Measurements from ENCODE around the gene GIT1. TPM values are rescaled to one million over a fixed set of nuclear protein-coding genes. Genes with fewer than 3 reads are reported as not detected.

The GIT1 gene, protein sequence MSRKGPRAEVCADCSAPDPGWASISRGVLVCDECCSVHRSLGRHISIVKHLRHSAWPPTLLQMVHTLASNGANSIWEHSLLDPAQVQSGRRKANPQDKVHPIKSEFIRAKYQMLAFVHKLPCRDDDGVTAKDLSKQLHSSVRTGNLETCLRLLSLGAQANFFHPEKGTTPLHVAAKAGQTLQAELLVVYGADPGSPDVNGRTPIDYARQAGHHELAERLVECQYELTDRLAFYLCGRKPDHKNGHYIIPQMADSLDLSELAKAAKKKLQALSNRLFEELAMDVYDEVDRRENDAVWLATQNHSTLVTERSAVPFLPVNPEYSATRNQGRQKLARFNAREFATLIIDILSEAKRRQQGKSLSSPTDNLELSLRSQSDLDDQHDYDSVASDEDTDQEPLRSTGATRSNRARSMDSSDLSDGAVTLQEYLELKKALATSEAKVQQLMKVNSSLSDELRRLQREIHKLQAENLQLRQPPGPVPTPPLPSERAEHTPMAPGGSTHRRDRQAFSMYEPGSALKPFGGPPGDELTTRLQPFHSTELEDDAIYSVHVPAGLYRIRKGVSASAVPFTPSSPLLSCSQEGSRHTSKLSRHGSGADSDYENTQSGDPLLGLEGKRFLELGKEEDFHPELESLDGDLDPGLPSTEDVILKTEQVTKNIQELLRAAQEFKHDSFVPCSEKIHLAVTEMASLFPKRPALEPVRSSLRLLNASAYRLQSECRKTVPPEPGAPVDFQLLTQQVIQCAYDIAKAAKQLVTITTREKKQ
- polyA plus RNA-seq (2012; rRNA removed): 39.4 and 42.9 TPM in 2 replicates
- polyA plus RNA-seq (2012; cell fraction: cytosol; rRNA removed): 21.6 and 27.8 TPM in 2 replicates
- 92.1 and 131 TPM in 2 replicates for polyA plus RNA-seq (2012; cell fraction: nucleus; rRNA removed)

DNA sequence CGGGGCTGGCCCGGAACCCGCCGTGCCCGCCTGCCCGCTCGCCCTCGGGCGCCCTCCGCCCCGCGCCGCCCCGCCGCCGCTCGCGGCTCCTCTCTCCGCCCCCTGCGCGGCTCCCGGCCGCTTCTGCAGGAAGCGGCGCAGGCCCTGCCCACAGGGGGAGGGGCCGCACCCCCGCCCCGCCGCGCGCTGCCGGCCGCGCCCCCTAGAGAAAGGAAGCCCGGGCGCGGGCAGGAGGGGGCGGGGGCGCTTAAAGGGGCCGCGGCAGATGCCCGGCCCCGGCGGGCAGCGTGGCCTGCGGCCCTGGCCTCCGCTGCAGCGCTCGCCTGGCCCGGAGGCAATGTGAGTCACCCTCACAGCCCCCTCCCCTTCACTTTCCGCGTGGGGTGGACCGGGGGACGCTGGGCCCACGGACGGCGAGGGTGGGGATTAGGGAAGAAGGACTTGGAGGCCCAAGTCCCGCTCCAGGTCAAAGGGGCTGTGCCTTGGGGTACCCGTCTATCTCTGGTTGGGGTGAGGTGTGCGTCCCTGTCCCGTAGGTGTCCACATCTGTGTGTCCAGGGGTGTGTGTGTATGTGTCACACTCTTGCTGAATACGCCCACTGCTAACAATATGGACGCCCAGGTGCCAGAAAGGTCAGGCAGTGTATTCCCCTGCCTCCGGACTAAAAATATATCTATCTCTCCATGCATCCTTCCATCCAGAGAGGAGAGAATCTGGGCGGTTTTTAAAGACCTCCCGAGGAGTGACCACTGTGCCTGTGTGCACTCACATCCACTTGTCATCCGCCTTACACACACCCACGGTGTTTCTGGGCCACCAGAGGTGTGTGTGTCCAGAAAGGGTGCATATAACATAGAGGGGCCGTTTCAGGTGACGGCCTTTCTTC is at the start of gene GIT1:
Gene GIT1 (minus strand): TSS at position 125 of the 887 bp plus-strand sequence. CDS start 270 bp downstream, outside the sequence.
- POLR2A ChIA-PET: no interaction called here
- peaks cover 46% of the 10 kb centered on the region for H3K79me2 ChIP-seq (ENCODE audit: insufficient read depth)
- H3K27me3 ChIP-seq (ENCODE audit: insufficient read depth): no peaks in the 10 kb centered on the region
- peaks cover 41% of the 10 kb centered on the region for H4K20me1 ChIP-seq (ENCODE audit: insufficient read depth)
- H3K4me3 ChIP-seq (ENCODE audit: low read depth in 2 of 2, low read length in 1 of 2): peak within 1 kb of the TSS; percentile 89 to 91
- H3K9me2 ChIP-seq: no peaks in the 10 kb centered on the region
- peak within 1 kb of the TSS; percentile 80 for H3K9ac ChIP-seq
- peak; percentile 98 for DNase-seq
- H3K9me3 ChIP-seq: no peaks in the 10 kb centered on the region
- H3F3A ChIP-seq (replicated peaks; ENCODE audit: insufficient read depth): peaks cover 29% of the 10 kb centered on the region
- no peaks in the 10 kb centered on the region for H3K36me3 ChIP-seq (replicated peaks in 1 of 2; ENCODE audit: control insufficient read depth in 1 of 2, insufficient read depth in 2 of 2, low read length in 1 of 2)
- H3K4me1 ChIP-seq (ENCODE audit: control insufficient read depth in 1 of 2, insufficient read depth in 2 of 2, low read depth in 1 of 2, low read length in 1 of 2): peaks cover 41 to 65% of the 10 kb centered on the region in 2 experiments
- H3K4me2 ChIP-seq: peak within 1 kb of the TSS; percentile 99
- WGBS (ENCODE audit: low lambda C conversion rate): 30% methylated on average over 18 of the region's 70 CpGs
- peak within 1 kb of the TSS; percentile 64 to 91 for H3K27ac ChIP-seq (ENCODE audit: low read depth in 2 of 2, low read length in 1 of 2)
- CTCF ChIA-PET: interaction anchor here (1.2 to 12.7 kb wide), 6 partner anchors 10 to 342 kb away, joined by 3 to 166 read pairs (median 12); partner anchors contain the start of genes ABHD15 and TP53I13
- peak within 1 kb of the TSS; percentile 91; the same call in 1 of the 2 replicates for H2AFZ ChIP-seq (ENCODE audit: low read depth)
- TF ChIP-seq RXRA (IDR thresholded peaks at IDR 0.05; ENCODE audit: borderline replicate concordance, low read depth) (no peak), GATA2 (CRISPR knock-in tag; IDR thresholded peaks at IDR 0.05) (no peak), MEF2A (IDR thresholded peaks at IDR 0.05; ENCODE audit: borderline replicate concordance, low read depth) (no peak), SMC3 (IDR thresholded peaks at IDR 0.05; ENCODE audit: low read depth, low read length) (no peak), CHD2 (IDR thresholded peaks at IDR 0.05; ENCODE audit: low read length, partially characterized antibody) (peak; percentile 51), ELF1 (IDR thresholded peaks at IDR 0.05) (no peak), EZH2phosphoT487 (IDR thresholded peaks at IDR 0.05; ENCODE audit: borderline replicate concordance, low read depth) (no peak), RCOR1 (IDR thresholded peaks at IDR 0.05; ENCODE audit: low read length) (no peak), FOXJ3 (CRISPR knock-in tag; IDR thresholded peaks at IDR 0.05) (no peak), TCF12 (IDR thresholded peaks at IDR 0.05) (no peak), SIN3A (IDR thresholded peaks at IDR 0.05; ENCODE audit: borderline replicate concordance, low read depth, low read length) (no peak), POLR2AphosphoS5 (IDR thresholded peaks at IDR 0.05; ENCODE audit: low read depth, low read length) (no peak; the same call in 1 of the 2 replicates), NRF1 (IDR thresholded peaks at IDR 0.05; ENCODE audit: low read depth, low read length) (peak; percentile 82), FOSL2 (IDR thresholded peaks at IDR 0.05; ENCODE audit: borderline replicate concordance, low read depth) (no peak), NFIC (IDR thresholded peaks at IDR 0.05; ENCODE audit: borderline replicate concordance) (no peak), TEAD4 (IDR thresholded peaks at IDR 0.05; ENCODE audit: borderline replicate concordance, insufficient read depth) (no peak), RFX5 (IDR thresholded peaks at IDR 0.05; ENCODE audit: low read length) (no peak), YY1 (IDR thresholded peaks at IDR 0.05; ENCODE audit: low read depth) (no peak)
- TF ChIP-seq, protein P1, sequence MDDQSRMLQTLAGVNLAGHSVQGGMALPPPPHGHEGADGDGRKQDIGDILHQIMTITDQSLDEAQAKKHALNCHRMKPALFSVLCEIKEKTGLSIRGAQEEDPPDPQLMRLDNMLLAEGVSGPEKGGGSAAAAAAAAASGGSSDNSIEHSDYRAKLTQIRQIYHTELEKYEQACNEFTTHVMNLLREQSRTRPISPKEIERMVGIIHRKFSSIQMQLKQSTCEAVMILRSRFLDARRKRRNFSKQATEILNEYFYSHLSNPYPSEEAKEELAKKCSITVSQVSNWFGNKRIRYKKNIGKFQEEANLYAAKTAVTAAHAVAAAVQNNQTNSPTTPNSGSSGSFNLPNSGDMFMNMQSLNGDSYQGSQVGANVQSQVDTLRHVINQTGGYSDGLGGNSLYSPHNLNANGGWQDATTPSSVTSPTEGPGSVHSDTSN (IDR thresholded peaks at IDR 0.05): no peak
- TF ChIP-seq, protein P2, sequence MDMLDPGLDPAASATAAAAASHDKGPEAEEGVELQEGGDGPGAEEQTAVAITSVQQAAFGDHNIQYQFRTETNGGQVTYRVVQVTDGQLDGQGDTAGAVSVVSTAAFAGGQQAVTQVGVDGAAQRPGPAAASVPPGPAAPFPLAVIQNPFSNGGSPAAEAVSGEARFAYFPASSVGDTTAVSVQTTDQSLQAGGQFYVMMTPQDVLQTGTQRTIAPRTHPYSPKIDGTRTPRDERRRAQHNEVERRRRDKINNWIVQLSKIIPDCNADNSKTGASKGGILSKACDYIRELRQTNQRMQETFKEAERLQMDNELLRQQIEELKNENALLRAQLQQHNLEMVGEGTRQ (IDR thresholded peaks at IDR 0.05; ENCODE audit: borderline replicate concordance, low read depth, low read length): no peak
- TF ChIP-seq, protein P3, sequence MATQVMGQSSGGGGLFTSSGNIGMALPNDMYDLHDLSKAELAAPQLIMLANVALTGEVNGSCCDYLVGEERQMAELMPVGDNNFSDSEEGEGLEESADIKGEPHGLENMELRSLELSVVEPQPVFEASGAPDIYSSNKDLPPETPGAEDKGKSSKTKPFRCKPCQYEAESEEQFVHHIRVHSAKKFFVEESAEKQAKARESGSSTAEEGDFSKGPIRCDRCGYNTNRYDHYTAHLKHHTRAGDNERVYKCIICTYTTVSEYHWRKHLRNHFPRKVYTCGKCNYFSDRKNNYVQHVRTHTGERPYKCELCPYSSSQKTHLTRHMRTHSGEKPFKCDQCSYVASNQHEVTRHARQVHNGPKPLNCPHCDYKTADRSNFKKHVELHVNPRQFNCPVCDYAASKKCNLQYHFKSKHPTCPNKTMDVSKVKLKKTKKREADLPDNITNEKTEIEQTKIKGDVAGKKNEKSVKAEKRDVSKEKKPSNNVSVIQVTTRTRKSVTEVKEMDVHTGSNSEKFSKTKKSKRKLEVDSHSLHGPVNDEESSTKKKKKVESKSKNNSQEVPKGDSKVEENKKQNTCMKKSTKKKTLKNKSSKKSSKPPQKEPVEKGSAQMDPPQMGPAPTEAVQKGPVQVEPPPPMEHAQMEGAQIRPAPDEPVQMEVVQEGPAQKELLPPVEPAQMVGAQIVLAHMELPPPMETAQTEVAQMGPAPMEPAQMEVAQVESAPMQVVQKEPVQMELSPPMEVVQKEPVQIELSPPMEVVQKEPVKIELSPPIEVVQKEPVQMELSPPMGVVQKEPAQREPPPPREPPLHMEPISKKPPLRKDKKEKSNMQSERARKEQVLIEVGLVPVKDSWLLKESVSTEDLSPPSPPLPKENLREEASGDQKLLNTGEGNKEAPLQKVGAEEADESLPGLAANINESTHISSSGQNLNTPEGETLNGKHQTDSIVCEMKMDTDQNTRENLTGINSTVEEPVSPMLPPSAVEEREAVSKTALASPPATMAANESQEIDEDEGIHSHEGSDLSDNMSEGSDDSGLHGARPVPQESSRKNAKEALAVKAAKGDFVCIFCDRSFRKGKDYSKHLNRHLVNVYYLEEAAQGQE (IDR thresholded peaks at IDR 0.05; ENCODE audit: low read depth, low read length): 0 out of 2 replicates have a peak, but pooled peaks have one; percentile 39
- TF ChIP-seq, protein P4, sequence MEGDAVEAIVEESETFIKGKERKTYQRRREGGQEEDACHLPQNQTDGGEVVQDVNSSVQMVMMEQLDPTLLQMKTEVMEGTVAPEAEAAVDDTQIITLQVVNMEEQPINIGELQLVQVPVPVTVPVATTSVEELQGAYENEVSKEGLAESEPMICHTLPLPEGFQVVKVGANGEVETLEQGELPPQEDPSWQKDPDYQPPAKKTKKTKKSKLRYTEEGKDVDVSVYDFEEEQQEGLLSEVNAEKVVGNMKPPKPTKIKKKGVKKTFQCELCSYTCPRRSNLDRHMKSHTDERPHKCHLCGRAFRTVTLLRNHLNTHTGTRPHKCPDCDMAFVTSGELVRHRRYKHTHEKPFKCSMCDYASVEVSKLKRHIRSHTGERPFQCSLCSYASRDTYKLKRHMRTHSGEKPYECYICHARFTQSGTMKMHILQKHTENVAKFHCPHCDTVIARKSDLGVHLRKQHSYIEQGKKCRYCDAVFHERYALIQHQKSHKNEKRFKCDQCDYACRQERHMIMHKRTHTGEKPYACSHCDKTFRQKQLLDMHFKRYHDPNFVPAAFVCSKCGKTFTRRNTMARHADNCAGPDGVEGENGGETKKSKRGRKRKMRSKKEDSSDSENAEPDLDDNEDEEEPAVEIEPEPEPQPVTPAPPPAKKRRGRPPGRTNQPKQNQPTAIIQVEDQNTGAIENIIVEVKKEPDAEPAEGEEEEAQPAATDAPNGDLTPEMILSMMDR (IDR thresholded peaks at IDR 0.05): no peak
